GM21528 (cell line): ENCODE results near the gene MB21D2.

ENCODE experiments used
- ATAC-seq: cut with Tn5 transposase; IDR thresholded peaks from one replicate; pipeline ENCODE4 v1.9.1; 2021; ENCODE audit warnings: mild to moderate bottlenecking, moderate library complexity; ENCODE audit not compliant: unreplicated experiment, low FRiP score

The MB21D2 gene

DNA sequence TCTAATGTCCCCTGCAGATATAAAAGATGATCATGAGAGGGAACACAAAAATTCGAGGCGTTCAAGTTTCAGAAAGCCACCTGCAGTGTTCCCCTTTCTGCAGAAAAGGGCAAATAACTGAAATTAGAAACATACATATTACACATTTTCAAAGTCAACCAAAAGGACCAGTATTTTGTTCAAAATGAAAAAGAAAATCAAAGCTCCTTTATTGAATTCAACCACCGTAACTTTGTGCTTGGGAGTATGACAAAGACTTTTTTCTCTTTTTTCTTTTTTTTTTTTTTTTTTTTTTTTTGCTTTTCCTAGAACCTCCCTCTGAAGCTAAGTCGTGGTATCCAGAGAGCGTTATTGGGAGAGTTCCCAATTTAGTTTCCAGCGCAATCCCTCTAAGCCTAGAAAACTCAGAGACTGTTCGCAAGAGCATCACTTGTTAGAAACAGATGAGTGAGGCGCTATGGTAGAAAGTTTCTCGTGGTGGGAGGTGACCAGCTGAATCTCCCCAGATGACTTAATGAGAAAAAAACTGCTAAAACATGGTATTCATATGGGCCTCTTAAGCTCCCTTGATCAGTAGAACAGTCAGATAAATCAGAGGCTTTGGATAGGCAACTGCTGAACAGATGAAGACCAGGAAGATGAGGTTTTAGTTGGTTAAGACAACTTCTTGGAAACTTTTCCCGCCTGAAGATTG is 77.4 kb downstream of the MB21D2 start:
- ATAC-seq, result no peak

DNA sequence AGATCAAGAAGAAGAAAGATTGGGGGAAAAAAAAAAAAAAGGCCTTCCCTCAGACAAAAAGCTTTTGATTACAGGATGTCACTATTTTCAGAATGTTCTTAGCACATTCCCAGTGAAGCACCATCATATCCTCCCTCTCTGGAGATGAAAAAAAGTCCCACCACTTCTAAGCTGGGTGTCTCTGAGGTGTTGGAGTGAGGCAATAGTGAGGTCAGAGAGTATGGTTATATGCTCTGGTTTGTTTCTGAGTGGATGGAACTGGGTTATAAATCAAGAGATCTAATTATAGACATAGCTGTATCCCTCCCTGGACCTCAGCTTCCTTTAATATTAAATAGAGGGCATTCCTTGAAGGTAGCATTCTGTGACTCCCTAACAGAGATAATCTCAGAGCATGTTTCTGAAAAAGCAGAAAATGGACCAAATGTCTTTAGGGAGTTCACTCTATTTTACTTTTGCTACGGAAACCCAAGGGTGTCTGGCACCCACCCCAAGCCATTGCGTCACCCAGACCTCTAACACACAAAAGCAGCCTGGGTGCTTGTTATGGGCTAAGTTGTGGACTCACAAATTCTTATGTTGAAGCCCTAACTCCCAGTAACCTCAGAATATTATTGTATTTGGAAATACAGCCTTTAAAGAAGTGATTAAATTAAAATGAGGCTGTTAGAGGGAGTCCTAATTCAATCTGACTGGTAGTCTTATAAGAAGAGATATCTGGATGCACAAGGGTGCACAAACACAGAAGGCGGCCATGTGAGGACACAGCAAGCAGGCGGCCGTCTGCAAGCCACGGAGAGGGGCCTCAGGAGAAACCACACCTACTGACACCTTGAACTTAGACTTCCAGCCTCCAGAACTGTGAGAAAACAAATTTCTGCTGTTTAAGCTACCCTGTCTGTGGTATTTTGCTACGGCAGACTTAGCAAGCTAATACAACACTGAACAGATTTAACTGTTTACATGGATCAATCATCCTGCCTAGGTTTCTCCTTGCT is 81.5 kb downstream of the MB21D2 start:
- ATAC-seq, result no peak

DNA sequence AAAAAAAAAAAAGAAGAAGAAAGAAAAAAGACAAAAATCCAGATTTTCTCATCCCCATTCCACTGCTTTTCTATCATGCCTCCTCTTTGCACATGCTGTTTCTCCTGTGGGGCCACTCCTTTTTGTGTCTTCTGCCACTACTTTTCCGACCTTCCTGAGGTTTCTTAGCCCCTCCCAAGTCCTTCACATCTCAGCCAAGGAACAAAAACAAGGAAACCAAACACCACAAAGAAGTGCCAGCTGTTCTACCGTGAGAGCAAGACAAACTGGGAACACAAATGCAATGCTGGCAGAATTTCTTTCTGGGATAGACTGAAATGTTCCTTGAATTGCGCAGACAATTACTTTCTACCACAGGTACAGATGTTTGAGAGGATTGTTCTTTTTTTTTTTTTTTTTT is 83.2 kb downstream of the MB21D2 start:
- ATAC-seq, result no peak

DNA sequence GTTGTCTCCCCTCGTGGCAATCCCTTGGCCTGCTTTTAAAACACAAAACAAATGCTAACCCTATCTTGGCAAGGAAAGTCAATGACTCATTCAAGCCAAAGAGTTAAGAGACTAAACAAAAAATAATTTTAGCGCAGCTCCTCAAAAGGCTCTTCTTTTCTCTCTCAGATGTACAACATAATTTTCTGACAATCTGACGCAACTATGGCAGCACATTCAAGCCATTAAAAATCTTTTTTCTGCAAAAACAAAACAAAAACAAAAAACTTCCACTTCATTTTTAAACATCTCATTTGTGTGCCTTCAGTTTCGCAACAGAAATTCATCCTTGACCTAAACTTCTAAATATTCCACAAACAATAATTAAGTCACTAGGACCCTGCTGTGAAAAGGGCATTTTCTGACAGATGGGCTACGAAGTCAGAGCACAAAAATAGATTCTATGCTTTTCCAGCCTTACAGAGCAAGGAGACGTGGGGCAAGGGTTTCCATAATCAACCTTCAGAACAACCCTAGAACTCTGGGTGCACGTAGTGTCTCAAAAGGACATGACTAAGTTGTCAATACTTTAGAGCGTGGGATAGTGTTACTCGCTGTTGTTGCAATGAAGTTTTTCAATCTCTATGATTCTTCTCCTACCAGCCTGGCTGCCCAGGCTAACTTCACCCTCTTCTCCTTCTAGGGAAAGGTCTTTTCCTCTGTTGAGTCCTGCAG is 84.3 kb downstream of the MB21D2 start:
- ATAC-seq, result no peak

DNA sequence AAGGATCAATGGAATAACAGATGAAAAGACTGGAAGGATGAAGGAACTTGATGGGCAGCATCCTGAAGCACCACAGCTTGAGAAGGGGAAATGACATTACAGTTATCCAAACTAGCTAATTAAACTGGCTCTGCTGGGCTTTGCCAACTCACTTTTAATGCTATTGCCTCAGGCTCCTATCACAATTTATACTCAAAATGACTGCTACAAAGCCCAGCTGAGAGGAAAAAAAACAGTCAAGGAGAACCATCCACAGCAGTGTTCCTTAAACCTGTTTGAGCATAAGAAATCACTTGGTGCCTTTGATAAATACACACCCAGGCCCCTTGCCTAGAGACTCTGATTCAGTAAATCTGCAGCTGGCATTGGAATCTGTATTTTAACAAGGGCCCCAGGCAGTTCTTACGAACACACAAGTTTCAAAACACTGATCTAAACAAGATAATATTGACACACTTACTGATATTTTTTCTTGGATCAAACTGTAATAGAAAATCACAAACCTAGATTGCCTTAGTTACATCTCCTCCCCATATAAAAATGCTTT is 85.8 kb downstream of the MB21D2 start:
- ATAC-seq, result no peak

DNA sequence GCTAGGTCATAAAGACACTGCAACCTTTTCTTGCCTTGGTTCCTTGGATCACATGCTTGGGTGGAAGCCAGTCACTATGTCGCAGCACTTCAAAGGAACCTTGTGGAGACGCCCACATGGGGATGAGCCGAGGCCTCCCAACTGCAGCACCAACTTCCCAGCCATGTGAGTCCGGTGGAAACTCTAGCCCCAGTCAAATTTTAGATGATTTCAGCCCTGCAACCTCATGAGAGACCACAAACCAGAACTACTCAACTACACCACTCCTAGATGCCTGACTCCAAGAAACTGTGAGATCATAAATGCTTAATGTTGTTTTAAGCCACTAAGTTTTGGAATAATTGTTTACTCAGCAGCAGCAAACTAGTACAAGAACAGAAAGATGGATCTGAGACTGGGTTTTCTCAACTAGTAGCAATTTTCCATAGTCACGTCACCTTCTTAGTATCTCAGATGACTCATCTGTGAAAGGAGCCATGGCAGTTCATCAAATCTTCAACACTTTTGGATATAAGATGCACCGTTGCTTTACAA is 86.5 kb downstream of the MB21D2 start:
- ATAC-seq, result no peak

DNA sequence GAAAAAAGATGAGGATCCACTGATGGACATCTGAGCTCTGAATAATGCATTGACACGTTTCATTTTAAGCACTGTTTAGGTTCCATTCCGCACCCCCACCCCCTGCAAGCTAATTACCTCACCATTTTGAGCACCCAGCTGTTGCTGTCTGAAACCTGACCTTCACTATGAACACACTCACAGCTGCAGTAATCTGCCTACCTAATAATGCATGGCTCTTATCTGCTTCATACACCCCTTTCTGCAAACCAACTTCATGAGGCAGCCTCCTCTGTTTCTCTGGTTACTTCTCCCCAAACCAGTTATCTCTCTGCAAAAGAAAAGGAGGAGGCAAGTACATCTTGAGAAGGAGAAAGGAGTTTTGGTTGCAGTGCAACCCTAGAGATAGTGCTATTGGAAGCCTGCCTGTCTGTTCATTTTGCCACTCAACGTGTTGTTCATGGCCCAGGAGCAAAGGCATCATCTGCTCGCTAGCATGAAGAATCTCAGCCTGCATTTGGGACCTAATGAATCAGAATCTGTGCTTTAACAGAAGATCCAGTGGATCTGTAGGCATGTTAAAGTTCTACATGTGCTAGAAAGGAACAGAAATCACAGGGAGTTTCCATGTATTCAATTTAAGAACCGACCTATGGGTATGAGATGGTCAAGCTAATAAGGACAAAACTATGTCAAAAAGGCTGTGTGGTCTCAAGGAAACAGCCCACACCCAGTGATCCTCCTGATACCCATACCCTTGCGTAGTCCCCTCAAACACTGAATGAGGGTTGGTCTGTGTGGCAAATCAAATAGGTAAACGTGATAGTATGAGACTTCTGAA is 87.2 kb downstream of the MB21D2 start:
- ATAC-seq, result no peak

DNA sequence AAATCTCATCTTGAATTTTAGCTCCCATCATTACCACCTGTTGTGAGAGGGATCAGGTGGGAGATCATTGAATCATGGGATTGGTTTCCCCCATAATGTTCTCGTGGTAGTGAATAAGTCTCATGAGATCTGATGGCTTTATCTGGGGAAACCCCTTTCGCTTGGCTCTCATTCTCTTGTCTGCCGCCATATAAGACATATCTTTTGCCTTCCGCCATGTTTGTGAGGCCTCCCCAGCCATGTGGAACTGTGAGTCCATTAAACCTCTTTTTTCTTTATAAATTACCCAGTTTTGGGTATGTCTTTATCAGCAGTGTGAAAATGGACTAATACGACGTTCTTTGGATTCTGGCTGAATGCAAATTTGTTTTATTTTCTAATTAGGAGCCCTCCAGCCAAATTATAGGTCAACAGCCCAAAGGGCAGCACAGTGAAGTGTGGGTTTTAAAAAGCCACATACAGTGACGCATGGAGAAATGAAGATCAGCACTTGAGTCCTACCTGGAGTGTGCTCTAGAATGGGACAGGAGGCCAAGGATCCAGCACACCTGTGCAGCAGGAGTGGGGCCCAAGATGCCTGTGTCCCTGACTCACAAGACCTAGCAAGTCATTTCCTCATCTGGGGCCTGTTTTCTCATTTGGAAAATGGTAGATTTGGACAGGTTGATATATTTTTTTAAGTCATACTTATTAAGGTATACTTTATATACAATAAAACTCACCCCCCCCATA is 89.6 kb downstream of the MB21D2 start:
- ATAC-seq, result no peak

DNA sequence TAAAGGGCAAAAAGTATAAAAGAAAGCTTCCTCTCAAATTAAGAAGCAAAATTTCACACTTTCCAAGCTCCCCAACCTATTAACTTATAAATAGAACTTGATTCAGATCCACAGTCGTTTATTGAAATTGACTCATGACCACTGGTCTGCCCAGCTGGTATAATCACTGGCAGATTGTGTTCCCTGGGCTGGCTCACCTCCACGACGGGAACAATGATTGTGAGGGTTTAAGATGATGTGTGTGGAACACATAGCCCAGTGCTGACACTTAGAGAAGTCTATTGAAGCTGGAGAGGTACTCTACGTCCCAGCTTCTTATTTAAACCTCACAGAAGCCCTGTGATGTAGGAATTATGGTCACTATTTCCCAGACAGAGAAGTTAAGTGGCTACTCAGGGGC is 90.4 kb downstream of the MB21D2 start:
- ATAC-seq, result no peak

DNA sequence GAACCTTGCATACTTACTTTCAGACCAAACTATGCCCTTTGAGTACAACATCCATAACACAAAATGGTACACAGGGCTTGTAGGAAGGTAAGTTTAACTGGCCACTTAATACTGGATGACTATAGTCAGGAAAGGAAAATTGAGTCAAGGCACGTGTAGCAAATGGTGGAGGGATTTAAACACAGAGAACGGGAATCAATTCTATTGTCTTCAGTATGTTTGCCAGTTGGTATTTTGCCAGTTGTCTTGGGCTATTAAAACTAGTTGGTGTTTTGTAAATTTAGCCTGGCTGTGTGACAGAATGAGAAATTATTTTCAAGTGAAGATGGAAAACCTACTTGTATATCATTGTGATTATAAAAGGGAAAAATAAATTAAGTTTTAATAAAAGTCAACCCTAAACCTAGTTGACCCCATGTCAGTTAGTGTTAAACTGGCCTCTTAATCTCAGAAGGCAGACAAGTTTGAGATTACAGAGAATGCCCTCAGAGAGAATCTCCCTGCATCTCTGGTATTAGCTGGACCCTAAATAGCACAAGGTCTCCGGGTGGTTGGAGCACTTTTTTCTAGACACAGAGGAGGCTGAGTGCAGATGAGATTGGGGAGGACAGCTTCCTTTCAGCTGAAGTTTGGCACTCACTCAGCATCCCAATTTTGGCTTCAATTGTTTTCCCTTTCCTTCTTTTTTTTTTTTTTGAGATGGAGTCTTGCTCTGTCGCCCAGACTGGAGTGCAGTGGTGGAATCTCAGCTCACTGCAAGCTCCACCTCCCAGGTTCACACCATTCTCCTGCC is 91.2 kb downstream of the MB21D2 start:
- no peak for ATAC-seq

DNA sequence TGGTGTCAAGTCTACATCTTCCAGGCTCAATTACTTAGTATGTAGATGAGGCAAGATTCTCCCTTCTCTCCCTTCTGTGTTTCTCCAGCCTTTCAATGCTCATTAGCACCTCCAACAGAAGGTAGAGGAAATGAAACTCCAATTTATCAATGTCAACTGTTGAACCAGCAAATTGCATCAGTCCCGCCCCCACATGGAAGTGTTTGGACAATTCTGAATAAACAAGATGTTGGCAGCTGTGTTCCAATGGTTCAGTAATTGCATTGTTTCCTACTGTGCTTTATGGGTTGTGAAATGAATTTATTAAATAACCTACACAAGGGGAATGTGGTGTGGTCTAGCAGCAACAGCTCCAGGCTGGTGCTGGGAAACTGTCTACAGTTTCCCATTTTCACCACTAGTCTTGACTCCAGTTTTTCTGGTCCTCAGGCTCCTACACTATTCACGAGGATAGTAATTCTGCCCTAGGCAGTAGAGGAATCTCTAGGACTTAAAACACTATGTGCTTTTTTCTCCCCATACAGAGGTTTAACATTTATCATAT is 91.9 kb downstream of the MB21D2 start:
- no peak for ATAC-seq

DNA sequence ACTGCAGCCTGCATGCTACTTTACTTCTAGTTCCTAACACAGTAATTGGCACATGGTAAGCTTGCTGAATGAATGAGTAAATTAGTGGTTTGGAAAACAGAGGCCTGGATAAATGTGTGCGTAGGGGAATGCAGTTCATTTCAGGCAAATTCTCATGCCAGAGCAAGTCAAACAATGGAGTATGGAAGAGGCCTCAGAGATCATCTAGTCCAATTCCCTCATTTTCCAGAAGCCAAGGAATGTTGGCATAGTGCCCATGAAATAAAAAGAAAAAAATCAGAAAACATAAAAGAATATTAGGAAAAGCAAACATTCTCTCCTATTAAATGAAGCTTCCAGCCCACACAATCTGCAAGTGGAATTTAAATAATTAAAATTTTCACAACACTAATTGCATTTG is 92.4 kb downstream of the MB21D2 start:
- ATAC-seq, result no peak

DNA sequence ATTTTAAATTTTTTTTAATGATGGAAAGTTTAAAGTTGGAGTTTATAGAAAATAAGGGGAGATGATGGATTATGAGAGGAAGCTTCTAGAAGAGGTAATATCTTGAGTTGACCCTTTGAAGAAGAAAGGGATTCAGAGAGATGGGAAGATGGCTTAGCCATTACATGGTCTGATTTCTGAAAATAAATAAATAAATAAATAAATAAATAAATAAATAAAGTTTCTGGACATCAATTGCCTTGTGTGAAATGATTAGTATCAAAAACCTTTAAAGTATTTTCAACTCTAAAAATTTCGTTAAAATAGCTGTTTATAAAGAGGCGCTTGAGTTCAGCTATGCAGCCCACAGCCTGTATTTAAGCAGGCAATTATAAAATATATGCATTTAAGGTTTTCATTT is 93.3 kb downstream of the MB21D2 start:
- ATAC-seq, result no peak

DNA sequence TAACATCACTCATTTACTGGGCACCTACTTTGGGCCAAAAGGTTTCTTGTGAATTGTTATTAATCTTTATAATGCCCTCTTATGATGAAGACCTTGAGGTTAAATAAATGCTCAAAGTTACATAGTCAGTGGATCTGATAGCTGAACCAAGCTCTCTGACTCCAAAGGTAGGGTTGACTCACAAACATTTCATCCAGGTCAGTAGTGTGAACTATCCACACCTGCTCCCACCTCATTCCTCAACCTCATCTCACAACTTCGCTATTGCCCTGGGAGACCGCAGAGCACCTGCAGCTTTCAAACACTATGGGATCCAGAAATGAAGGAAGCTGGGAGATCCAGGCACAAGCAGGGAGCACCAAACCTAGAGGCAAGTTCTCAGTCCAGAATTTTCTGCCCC is 96.5 kb downstream of the MB21D2 start:
- ATAC-seq, result no peak

DNA sequence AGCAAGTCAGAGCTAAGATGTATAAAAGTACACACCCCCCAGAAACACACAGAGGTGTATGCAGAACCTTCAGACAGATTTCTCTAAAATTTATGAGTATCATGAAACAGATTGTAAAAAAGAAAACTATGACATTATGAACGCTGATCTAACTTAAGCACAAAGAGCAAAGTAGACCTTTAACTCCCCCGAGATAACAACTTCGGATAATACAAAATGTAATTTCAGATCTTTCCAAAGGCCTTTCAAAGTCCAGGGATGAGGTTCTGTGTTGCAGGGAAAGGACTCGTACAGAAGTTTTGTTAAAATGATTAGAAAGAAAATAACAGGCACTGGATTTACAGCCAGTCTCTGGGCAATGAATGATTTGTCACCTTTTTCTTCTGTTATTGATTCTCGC is 97.5 kb downstream of the MB21D2 start:
- no peak for ATAC-seq

DNA sequence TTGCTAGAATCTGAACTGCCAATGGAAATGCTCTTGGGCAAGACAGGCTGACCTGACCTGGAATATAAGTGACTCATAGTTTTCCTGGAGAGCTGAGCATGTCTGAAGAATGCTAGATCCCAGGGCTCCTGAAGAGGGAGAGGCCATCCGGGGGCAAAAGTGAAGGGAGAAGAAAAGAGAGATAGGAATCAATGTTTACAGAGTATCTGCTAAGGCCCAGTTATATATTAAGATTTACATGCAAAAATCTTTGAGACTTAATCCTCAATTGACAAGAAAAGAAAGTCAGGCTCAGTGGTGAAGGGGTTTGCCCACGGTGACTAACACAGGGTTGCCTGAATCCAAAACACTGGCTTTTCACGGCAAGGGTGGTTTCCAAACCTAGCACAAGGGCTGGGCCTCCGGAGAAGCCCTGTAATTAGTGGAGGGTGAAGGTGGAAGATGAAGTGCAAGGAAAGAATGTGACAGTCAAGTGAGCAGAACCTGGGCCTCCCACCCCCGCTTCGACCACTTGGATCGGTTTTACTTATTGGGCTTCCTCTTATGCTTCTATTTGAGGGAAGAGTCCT is 98.6 kb downstream of the MB21D2 start:
- ATAC-seq, result no peak

DNA sequence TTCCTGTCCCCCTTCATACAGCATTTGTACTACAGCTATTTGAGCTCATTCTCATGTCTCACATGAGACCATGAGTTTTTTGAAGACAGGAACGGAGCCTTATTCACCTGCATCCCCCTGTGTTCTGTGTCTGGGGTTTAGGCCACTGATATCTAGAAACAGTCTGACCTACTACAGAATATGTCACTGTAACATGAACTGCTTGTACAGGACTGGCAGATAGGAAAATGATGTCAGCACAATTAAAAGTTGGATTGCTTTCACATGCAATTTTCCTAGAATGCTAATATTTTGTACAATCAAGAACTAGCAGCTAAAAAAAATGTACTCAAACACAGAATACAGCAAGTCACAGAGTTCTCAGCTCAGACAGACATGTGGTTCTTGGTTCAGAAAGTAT is 99.5 kb downstream of the MB21D2 start:
- no peak for ATAC-seq

DNA sequence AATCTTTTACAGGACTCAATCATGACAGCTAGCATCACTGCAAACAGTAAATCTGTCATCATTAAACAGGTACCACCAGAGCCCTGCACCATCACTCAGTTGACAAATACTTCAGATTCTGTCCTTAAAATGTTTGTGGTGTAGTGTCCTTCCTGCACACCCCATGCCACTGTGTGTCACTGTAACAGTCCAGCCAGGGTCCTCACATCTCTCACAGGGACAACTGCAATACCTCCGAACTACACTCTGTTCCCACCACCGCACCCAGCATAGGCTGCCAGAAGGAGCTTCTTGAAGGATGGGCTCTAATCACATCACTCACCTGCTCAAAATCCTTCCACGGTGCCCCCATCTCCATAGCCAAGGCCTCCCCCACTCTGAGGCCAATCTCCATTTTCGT is 100.2 kb downstream of the MB21D2 start:
- no peak for ATAC-seq
